Common myeloid progenitor, CD34-positive (primary cell): ENCODE results near the gene PAQR9.

Experiments used
- CTCF ChIA-PET: fragments of 350-600 bp; sonication (Branson Sonifier 250); formaldehyde crosslinking; loops from one replicate; lab custom pipeline; 2021; ENCODE audit warnings: antibody characterized with exemption; lab: Charles Lee
- POLR2A ChIA-PET: fragments of 350-600 bp; sonication (Branson Sonifier 250); formaldehyde crosslinking; loops from one replicate; lab custom pipeline; 2021; ENCODE audit warnings: antibody characterized with exemption; lab: Charles Lee
- DNase-seq, 3 donors: peaks; one replicate each; pipeline versions ENCODE4 v3.0.0 to v3.0.0-alpha.2; 2013
- H3K27ac ChIP-seq, 2 experiments: 1 replicate in 1 of 2; 2 replicates in 1 of 2; pipeline ENCODE4 v1.7.0; 2013; ENCODE audit warnings: inconsistent platforms in 2 of 2, low read length in 2 of 2, mild to moderate bottlenecking in 2 of 2, low read depth in 1 of 2, moderate library complexity in 1 of 2; ENCODE audit not compliant: severe bottlenecking in 2 of 2, insufficient read depth in 1 of 2, poor library complexity in 1 of 2
- H3K27me3 ChIP-seq, 5 experiments: replicated peaks in 2 of 5; 1 replicate in 3 of 5; 2 replicates in 2 of 5; pipeline versions ENCODE4 v1.6.1 to v1.7.0; 2013; ENCODE audit warnings: low read length in 4 of 5, mild to moderate bottlenecking in 2 of 5, moderate library complexity in 2 of 5, inconsistent platforms in 1 of 5; ENCODE audit not compliant: insufficient read depth in 5 of 5, control insufficient read depth in 4 of 5
- H3K36me3 ChIP-seq, 4 experiments: 1 replicate in 2 of 4; 2 replicates in 2 of 4; pipeline versions ENCODE4 v1.6.1 to v1.7.0; 2013; ENCODE audit warnings: low read length in 3 of 4, control low read depth in 1 of 4, mild to moderate bottlenecking in 1 of 4; ENCODE audit not compliant: control insufficient read depth in 4 of 4, insufficient read depth in 4 of 4
- H3K4me1 ChIP-seq, 4 experiments: 1 replicate in 3 of 4; 2 replicates in 1 of 4; pipeline versions ENCODE4 v1.6.1 to v1.7.1; 2013; ENCODE audit warnings: low read length in 3 of 4, mild to moderate bottlenecking in 3 of 4, control low read depth in 1 of 4, inconsistent platforms in 1 of 4, moderate library complexity in 1 of 4; ENCODE audit not compliant: control insufficient read depth in 4 of 4, insufficient read depth in 4 of 4; ENCODE audit errors: control extremely low read depth in 1 of 4
- H3K4me3 ChIP-seq, 7 experiments: 1 replicate in 4 of 7; 2 replicates in 3 of 7; pipeline versions ENCODE4 v1.5.1 to v1.7.0; 2013; ENCODE audit warnings: mild to moderate bottlenecking in 7 of 7, low read length in 6 of 7, moderate library complexity in 6 of 7, inconsistent platforms in 2 of 7, low read depth in 2 of 7, control low read depth in 1 of 7; ENCODE audit not compliant: insufficient read depth in 4 of 7, control insufficient read depth in 1 of 7; ENCODE audit errors: extremely low read depth in 1 of 7
- H3K9me3 ChIP-seq, 5 experiments: 1 replicate in 4 of 5; 2 replicates in 1 of 5; pipeline versions ENCODE4 v1.6.1 to v1.7.1; 2013; ENCODE audit warnings: low read length in 4 of 5, mild to moderate bottlenecking in 2 of 5, inconsistent platforms in 1 of 5, low read depth in 1 of 5, moderate library complexity in 1 of 5; ENCODE audit not compliant: control insufficient read depth in 4 of 5, insufficient read depth in 2 of 5; ENCODE audit errors: control extremely low read depth in 1 of 5
- WGBS: methylation state at CpG from one replicate; pipeline ENCODE4 v1.1.5; 2013; ENCODE audit not compliant: insufficient coverage; 5-methylcytosine and 5-hydroxymethylcytosine counted together

PAQR9 gene

DNA sequence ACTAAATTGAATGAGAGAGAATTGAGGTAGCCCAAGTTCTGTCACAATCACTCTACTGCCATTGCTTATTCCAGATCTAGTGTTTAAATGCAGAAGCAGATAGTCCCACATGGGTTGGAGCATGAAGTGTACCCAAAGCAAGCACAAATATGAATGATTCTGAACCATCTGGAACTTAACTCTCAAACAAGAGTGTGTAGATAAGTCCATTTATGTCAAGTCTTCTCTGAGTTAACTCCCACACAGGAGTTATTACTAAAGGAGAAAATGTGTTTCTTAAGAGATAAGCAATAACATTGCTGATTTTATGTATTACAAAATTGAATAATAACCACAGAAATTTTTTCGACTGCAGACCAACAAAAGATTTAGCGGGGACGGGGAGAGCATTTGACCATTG is 33.6 kb downstream of the PAQR9 start:
- Histone ChIP-seq H3K27me3 (peaks cover 0 to 2% (median 0%) of the 10 kb centered on the region in 5 experiments), H3K36me3 (no peaks in the 10 kb centered on the region), H3K27ac (no peak overlapping the region), H3K9me3 (peaks cover 0 to 1% (median 0%) of the 10 kb centered on the region in 5 experiments), H3K4me3 (no peak overlapping the region), H3K4me1 (no peaks in the 10 kb centered on the region)
- CTCF ChIA-PET: interaction anchor here (0.8 to 2.7 kb wide), 6 partner anchors 10 to 101 kb away, joined by 3 to 8 read pairs (median 3); no protein-coding TSS in a partner anchor
- WGBS: no CpG with 5 or more reads among the region's 3 CpGs
- DNase-seq: peak in 2 of 3 donors; percentile 6 to 50
- POLR2A ChIA-PET: no interaction called here

GRCh38 chr3:142929109-142929508 is 34.4 kb downstream of the PAQR9 start:
- no peaks in the 10 kb centered on the region for H3K36me3 ChIP-seq
- no peak overlapping the region for H3K27ac ChIP-seq
- ChIA-PET CTCF (interaction anchor here (1.7 to 2.7 kb wide), 2 partner anchors 62 to 66 kb away, joined by 3 to 6 read pairs; no protein-coding TSS in a partner anchor), POLR2A (no interaction called here)
- no peak overlapping the region for H3K4me3 ChIP-seq
- peak; percentile 69 to 83 (median 83) for DNase-seq
- no CpG with 5 or more reads among the region's 3 CpGs for WGBS
- H3K9me3 ChIP-seq: peaks cover 0 to 6% (median 0%) of the 10 kb centered on the region in 5 experiments
- no peaks in the 10 kb centered on the region for H3K4me1 ChIP-seq
- H3K27me3 ChIP-seq: no peaks in the 10 kb centered on the region

DNA sequence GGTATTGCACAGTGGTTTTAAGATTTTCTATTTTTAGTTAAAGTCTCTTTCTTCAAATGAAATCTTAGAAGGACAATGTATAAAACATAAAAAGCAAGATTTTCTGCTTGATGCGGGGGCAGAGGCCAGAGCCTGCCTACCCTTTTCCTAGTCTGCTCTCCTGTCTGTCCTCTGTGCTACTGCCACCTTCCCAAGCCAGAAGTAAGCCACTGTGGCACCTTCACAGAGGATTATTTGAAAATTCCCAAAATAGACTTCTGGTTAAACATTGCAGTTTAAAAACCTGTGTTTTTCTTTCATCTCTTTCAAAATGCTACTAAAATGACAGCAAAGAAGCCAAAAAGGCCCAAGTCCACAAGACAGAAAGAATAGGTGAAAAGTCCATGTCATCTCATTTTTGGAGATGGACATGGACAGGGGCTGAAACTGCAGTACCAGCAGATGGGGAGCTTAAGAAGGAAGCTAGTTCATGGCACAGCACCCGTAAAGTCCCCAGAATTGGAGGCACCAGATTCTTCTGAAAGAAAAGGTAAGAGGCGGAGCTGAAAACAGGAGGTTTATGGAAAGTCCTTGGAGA is 37.0 kb downstream of the PAQR9 start:
- no peak overlapping the region for H3K4me3 ChIP-seq
- CTCF ChIA-PET: interaction anchor here (0.8 to 1.2 kb wide), 3 partner anchors 17 to 36 kb away, joined by 3 to 5 read pairs (median 3); no protein-coding TSS in a partner anchor

DNA sequence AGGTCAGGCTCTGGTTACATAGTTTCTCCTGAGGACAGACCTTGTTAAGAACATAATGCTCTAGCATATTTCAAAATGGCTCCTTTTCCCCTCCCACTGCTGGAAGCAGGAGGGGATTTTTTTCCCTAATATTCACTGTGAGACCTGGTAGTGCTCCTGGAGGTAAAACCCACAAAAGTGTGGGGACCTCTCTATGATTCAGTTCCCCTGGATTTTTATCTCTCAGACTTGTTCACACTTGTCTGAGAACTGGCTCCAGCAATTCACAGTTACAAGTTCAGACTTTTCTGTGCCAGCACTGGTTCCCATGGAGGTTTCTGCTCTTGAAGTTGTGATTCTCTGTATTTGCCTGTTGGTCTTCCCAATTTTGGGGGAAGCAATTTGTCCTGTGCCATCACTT is 38.3 kb downstream of the PAQR9 start:
- no peak for DNase-seq
- Histone ChIP-seq H3K4me3 (no peak overlapping the region), H3K9me3 (peaks cover 0 to 11% (median 4%) of the 10 kb centered on the region in 5 experiments), H3K27ac (no peak overlapping the region), H3K4me1 (no peaks in the 10 kb centered on the region), H3K27me3 (no peaks in the 10 kb centered on the region), H3K36me3 (no peaks in the 10 kb centered on the region)
- CTCF ChIA-PET: interaction anchor here (0.8 kb wide), 1 partner anchor 56 kb away, joined by 3 read pairs; no protein-coding TSS in a partner anchor
- POLR2A ChIA-PET: no interaction called here

More for the DNA sequence above, 37.0 kb downstream of the PAQR9 start:
- no peaks in the 10 kb centered on the region for H3K27me3 ChIP-seq
- POLR2A ChIA-PET: no interaction called here
- DNase-seq: no peak
- H3K27ac ChIP-seq: no peak overlapping the region
- 100% methylated on average over 3 of the region's 3 CpGs for WGBS
- H3K9me3 ChIP-seq: peaks cover 0 to 11% (median 4%) of the 10 kb centered on the region in 5 experiments
- no peaks in the 10 kb centered on the region for H3K4me1 ChIP-seq
- H3K36me3 ChIP-seq: no peaks in the 10 kb centered on the region

- no peaks in the 10 kb centered on the region for H3K27me3 ChIP-seq
- CTCF ChIA-PET: no interaction called here
- no peak for DNase-seq
- peaks cover 0 to 11% (median 4%) of the 10 kb centered on the region in 5 experiments for H3K9me3 ChIP-seq
- H3K36me3 ChIP-seq: no peaks in the 10 kb centered on the region
- POLR2A ChIA-PET: no interaction called here
- H3K27ac ChIP-seq: no peak overlapping the region
- no peaks in the 10 kb centered on the region for H3K4me1 ChIP-seq
- H3K4me3 ChIP-seq: no peak overlapping the region
Measured at GRCh38 chr3:142923694-142924093, 39.8 kb downstream of the PAQR9 start.

- Histone ChIP-seq H3K9me3 (no peaks in the 10 kb centered on the region), H3K4me1 (no peaks in the 10 kb centered on the region), H3K27me3 (no peaks in the 10 kb centered on the region), H3K4me3 (no peak overlapping the region), H3K36me3 (no peaks in the 10 kb centered on the region), H3K27ac (no peak overlapping the region)
- DNase-seq: no peak
- no CpG with 5 or more reads among the region's 2 CpGs for WGBS
- ChIA-PET POLR2A (no interaction called here), CTCF (no interaction called here)
Measured at GRCh38 chr3:142916605-142917004, 46.9 kb downstream of the PAQR9 start.

DNA sequence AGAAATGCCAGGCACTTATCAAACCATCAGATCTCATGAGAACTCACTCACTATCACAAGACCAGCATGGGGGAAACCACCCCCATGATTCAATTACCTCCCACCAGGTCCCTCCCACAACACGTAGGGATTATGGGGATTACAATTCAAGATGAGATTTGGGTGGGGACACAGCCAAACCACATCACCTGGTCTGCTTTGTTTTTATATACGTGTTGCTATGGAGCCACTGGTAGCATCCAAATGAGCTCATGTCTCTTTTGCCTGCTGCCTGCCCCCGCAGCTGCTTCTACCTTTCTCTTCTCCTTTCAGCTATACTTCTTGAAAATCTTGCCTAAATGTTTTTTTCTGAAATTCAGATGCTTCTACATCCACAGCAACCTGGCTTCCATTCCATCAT is 47.8 kb downstream of the PAQR9 start:
- ChIA-PET CTCF (no interaction called here), POLR2A (no interaction called here)

More for the DNA sequence above, 47.8 kb downstream of the PAQR9 start:
- H3K4me3 ChIP-seq: no peak overlapping the region
- no peaks in the 10 kb centered on the region for H3K27me3 ChIP-seq
- H3K36me3 ChIP-seq: no peaks in the 10 kb centered on the region
- DNase-seq: peak in 1 of 3 donors; percentile 10
- H3K4me1 ChIP-seq: no peaks in the 10 kb centered on the region
- H3K9me3 ChIP-seq: no peaks in the 10 kb centered on the region
- 100% methylated on average over 2 of the region's 3 CpGs for WGBS
- no peak overlapping the region for H3K27ac ChIP-seq
